H9 (cell line): ENCODE measurements around the gene DDX49. TPM values are rescaled to one million over a fixed set of nuclear protein-coding genes. Genes with fewer than 3 reads are reported as not detected.

ENCODE experiments used
- DNase-seq: peaks from one replicate; pipeline ENCODE4 v3.0.0-alpha.2; 2017
- H2AFZ ChIP-seq: one replicate; pipeline ENCODE4 v1.6.1; 2013; ENCODE audit warnings: mild to moderate bottlenecking, low read length, control low read depth, moderate library complexity
- H2AK5ac ChIP-seq: 2 replicates; pipeline ENCODE4 v1.6.1; 2013; ENCODE audit warnings: low read length, control low read depth, mixed read lengths; ENCODE audit not compliant: insufficient read length
- H2BK120ac ChIP-seq: one replicate; pipeline ENCODE4 v1.6.1; 2013; ENCODE audit warnings: low read depth, mild to moderate bottlenecking, low read length, control low read depth, inconsistent platforms; ENCODE audit not compliant: poor library complexity, severe bottlenecking
- H2BK12ac ChIP-seq: 2 replicates; pipeline ENCODE4 v1.6.1; 2013; ENCODE audit warnings: low read length, control low read depth, mixed read lengths, low read depth; ENCODE audit not compliant: insufficient read length
- H2BK15ac ChIP-seq: 2 replicates; pipeline ENCODE4 v1.6.1; 2013; ENCODE audit warnings: low read depth, low read length, control low read depth
- H2BK20ac ChIP-seq: one replicate; pipeline ENCODE4 v1.6.1; 2013; ENCODE audit warnings: low read depth, mild to moderate bottlenecking, low read length, control low read depth, inconsistent platforms; ENCODE audit not compliant: poor library complexity, severe bottlenecking
- H2BK5ac ChIP-seq: 2 replicates; pipeline ENCODE4 v1.6.1; 2013; ENCODE audit warnings: low read length, control low read depth, mixed read lengths; ENCODE audit not compliant: insufficient read length
- H3K14ac ChIP-seq: 2 replicates; pipeline ENCODE4 v1.6.1; 2013; ENCODE audit warnings: low read length, control low read depth; ENCODE audit not compliant: insufficient read depth
- H3K18ac ChIP-seq: 2 replicates; pipeline ENCODE4 v1.6.1; 2013; ENCODE audit warnings: low read depth, mild to moderate bottlenecking, mixed read lengths, low read length, control low read depth; ENCODE audit not compliant: insufficient read length
- H3K23ac ChIP-seq: 2 replicates; pipeline ENCODE4 v1.6.1; 2013; ENCODE audit warnings: low read length, control low read depth, mixed read lengths, low read depth; ENCODE audit not compliant: insufficient read length
- H3K23me2 ChIP-seq: 2 replicates; pipeline ENCODE4 v1.6.1; 2013; ENCODE audit warnings: low read depth, mild to moderate bottlenecking, mixed read lengths, low read length, control low read depth; ENCODE audit not compliant: insufficient read length, poor library complexity, severe bottlenecking
- H3K27ac ChIP-seq: 2 replicates; pipeline ENCODE4 v1.5.1; 2013; ENCODE audit warnings: low read length, control low read depth, mixed read lengths, low read depth; ENCODE audit not compliant: insufficient read length
- H3K27me3 ChIP-seq: 2 replicates; pipeline ENCODE4 v1.6.1; 2013; ENCODE audit warnings: low read length, control low read depth, inconsistent platforms; ENCODE audit not compliant: insufficient read depth
- H3K4ac ChIP-seq: 2 replicates; pipeline ENCODE4 v1.6.1; 2013; ENCODE audit warnings: low read depth, mild to moderate bottlenecking, control low read depth, inconsistent platforms, low read length, moderate library complexity
- H3K4me1 ChIP-seq: 2 replicates; pipeline ENCODE4 v1.6.1; 2013; ENCODE audit warnings: low read length, control low read depth, inconsistent platforms; ENCODE audit not compliant: insufficient read depth
- H3K4me2 ChIP-seq: 2 replicates; pipeline ENCODE4 v1.6.1; 2013; ENCODE audit warnings: low read length, control low read depth, mixed read lengths; ENCODE audit not compliant: insufficient read length, insufficient read depth
- H3K56ac ChIP-seq: 2 replicates; pipeline ENCODE4 v1.6.1; 2013; ENCODE audit warnings: low read depth, mild to moderate bottlenecking, mixed read lengths, low read length, control low read depth; ENCODE audit not compliant: insufficient read length
- H3K79me1 ChIP-seq: 2 replicates; pipeline ENCODE4 v1.6.1; 2013; ENCODE audit warnings: low read depth, mild to moderate bottlenecking, moderate library complexity, low read length, control low read depth, inconsistent platforms; ENCODE audit not compliant: insufficient read depth, poor library complexity, severe bottlenecking
- H3K79me2 ChIP-seq: 2 replicates; pipeline ENCODE4 v1.6.1; 2013; ENCODE audit warnings: low read length, control low read depth, inconsistent platforms; ENCODE audit not compliant: insufficient read depth
- H3K9ac ChIP-seq: 2 replicates; pipeline ENCODE4 v1.6.1; 2013; ENCODE audit warnings: low read length, control low read depth, mixed read lengths; ENCODE audit not compliant: insufficient read length; ENCODE audit errors: extremely low read depth
- H3K9me3 ChIP-seq: one replicate; pipeline ENCODE4 v1.6.1; 2013; ENCODE audit warnings: low read depth, low read length, inconsistent platforms; ENCODE audit not compliant: control insufficient read depth
- H3T11ph ChIP-seq: one replicate; pipeline ENCODE4 v1.6.1; 2013; ENCODE audit warnings: mild to moderate bottlenecking, low read length, control low read depth, inconsistent platforms
- H4K20me1 ChIP-seq: one replicate; pipeline ENCODE4 v1.6.1; 2013; ENCODE audit not compliant: control insufficient read depth, insufficient read length, insufficient read depth
- H4K5ac ChIP-seq: 2 replicates; pipeline ENCODE4 v1.6.1; 2013; ENCODE audit warnings: low read depth, mild to moderate bottlenecking, mixed read lengths, low read length, control low read depth; ENCODE audit not compliant: insufficient read length
- H4K8ac ChIP-seq: replicated peaks from 2 replicates; pipeline ENCODE4 v1.6.1; 2013; ENCODE audit warnings: low read length, control low read depth, mixed read lengths, low read depth; ENCODE audit not compliant: insufficient read length
- H4K91ac ChIP-seq: 2 replicates; pipeline ENCODE4 v1.6.1; 2013; ENCODE audit warnings: low read depth, mild to moderate bottlenecking, moderate library complexity, mixed read lengths, low read length, control low read depth; ENCODE audit not compliant: insufficient read length
- H3K27ac Mint-ChIP-seq, 3 experiments: 2 replicates in 2 of 3; 3 replicates in 1 of 3; pipeline ENCODE4 v1.8.0; 2020 to 2021; ENCODE audit warnings: mixed read lengths in 3 of 3, mild to moderate bottlenecking in 1 of 3, moderate library complexity in 1 of 3
- H3K27me3 Mint-ChIP-seq: 2 replicates; pipeline ENCODE4 v1.8.0; 2021; ENCODE audit warnings: low read depth, mild to moderate bottlenecking, moderate library complexity, mixed read lengths
- H3K36me3 Mint-ChIP-seq, 3 experiments: 2 replicates in 2 of 3; 3 replicates in 1 of 3; pipeline ENCODE4 v1.8.0; 2020 to 2021; ENCODE audit warnings: low read depth in 3 of 3, mixed read lengths in 3 of 3; ENCODE audit not compliant: insufficient read depth in 1 of 3
- H3K4me1 Mint-ChIP-seq, 2 experiments: 2 replicates each; pipeline ENCODE4 v1.8.0; 2020; ENCODE audit warnings: mixed read lengths in 2 of 2
- H3K4me3 Mint-ChIP-seq, 2 experiments: 2 replicates in 1 of 2; 3 replicates in 1 of 2; pipeline ENCODE4 v1.8.0; 2020 to 2021; ENCODE audit warnings: mild to moderate bottlenecking in 2 of 2, mixed read lengths in 2 of 2, moderate library complexity in 1 of 2
- H3K9me3 Mint-ChIP-seq, 2 experiments: 2 replicates in 1 of 2; 3 replicates in 1 of 2; pipeline ENCODE4 v1.8.0; 2020; ENCODE audit warnings: mild to moderate bottlenecking in 2 of 2, mixed read lengths in 2 of 2, moderate library complexity in 1 of 2
- CTCF ChIP-seq: fragments of 200-600 bp; sonication (generic); conservative IDR thresholded peaks from 3 replicates; pipeline ENCODE4 v1.8.0; 2021; ENCODE audit warnings: antibody characterized with exemption, mild to moderate bottlenecking
- WGBS: extraction: QIAGEN DNeasy Blood & Tissue Kit; methylation state at CpG from one replicate; pipeline ENCODE4 v1.1.7; 2013; ENCODE audit warnings: missing lambda C conversion rate, low lambda C conversion rate, mixed read lengths; ENCODE audit not compliant: insufficient read length; ENCODE audit errors: extremely low coverage; 5-methylcytosine and 5-hydroxymethylcytosine counted together
- total RNA-seq: library from RNA; stranded (reverse); gene quantifications from 2 replicates; pipeline ENCODE4 v1.2.1, GENCODE V29; 2021

DDX49 gene
- total RNA-seq, 1 experiment from 2014 or later, result 52.3 TPM

GRCh38 chr19:18967358-18968146, 48.0 kb downstream of the DDX49 start:
- Mint-ChIP-seq H3K27me3 (peaks cover 13% of the 10 kb centered on the region), H3K36me3 (peaks cover 0 to 4% (median 0%) of the 10 kb centered on the region in 3 experiments; a peak in 1 of 7 replicates), H3K27ac (no peak overlapping the region), H3K4me3 (no peak overlapping the region), H3K9me3 (peaks cover 3 to 4% of the 10 kb centered on the region in 2 experiments; a peak in 3 of 5 replicates), H3K4me1 (peaks cover 3 to 16% of the 10 kb centered on the region in 2 experiments)
- no peaks in the 10 kb centered on the region for H3K79me1 ChIP-seq
- no peak overlapping the region for H4K91ac ChIP-seq
- H3K9ac ChIP-seq, result no peak overlapping the region
- H3K4me2 ChIP-seq, result no peak overlapping the region
- H3K9me3 ChIP-seq, result no peaks in the 10 kb centered on the region
- no peak overlapping the region for H3K27ac ChIP-seq
- no peak overlapping the region for H2BK5ac ChIP-seq
- WGBS, result no CpG with 5 or more reads among the region's 11 CpGs
- H3K4me1 ChIP-seq, result no peaks in the 10 kb centered on the region
- no peaks in the 10 kb centered on the region for H4K20me1 ChIP-seq
- TF ChIP-seq CTCF, result no peak
- H2AFZ ChIP-seq, result no peak overlapping the region
- no peak overlapping the region for H3K4ac ChIP-seq
- DNase-seq, result no peak
- no peaks in the 10 kb centered on the region for H3K27me3 ChIP-seq
- no peak overlapping the region for H3T11ph ChIP-seq
- H4K5ac ChIP-seq, result no peak overlapping the region
- H3K23me2 ChIP-seq, result no peaks in the 10 kb centered on the region
- no peak overlapping the region for H2BK12ac ChIP-seq
- no peak overlapping the region for H2BK20ac ChIP-seq
- H2BK15ac ChIP-seq, result no peak overlapping the region
- peak overlapping the region; percentile 1 for H3K18ac ChIP-seq
- H3K56ac ChIP-seq, result no peak overlapping the region
- no peak overlapping the region for H4K8ac ChIP-seq
- no peaks in the 10 kb centered on the region for H3K79me2 ChIP-seq
- no peak overlapping the region for H2AK5ac ChIP-seq
- no peak overlapping the region for H3K23ac ChIP-seq
- H3K14ac ChIP-seq, result no peak overlapping the region
- no peak overlapping the region for H2BK120ac ChIP-seq
